Lower lobe of right lung (tissue), 2 donors: ENCODE data around the gene BCKDK. TPM values are rescaled to one million over a fixed set of nuclear protein-coding genes. Genes with fewer than 3 reads are reported as not detected.
"Not testable (repeated sequence)": the region's sequence is repeated elsewhere in the genome, so short reads cannot be mapped to it uniquely, and the experiment has no call there.

Source experiments
- ATAC-seq, 2 donors: fragments of 200-7000 bp; cut with Tn5 transposase; one replicate each; pipeline ENCODE4 v1.9.1; 2020 to 2022; ENCODE audit warnings: mild to moderate bottlenecking in 2 of 2, moderate library complexity in 2 of 2
- DNase-seq: peaks from one replicate; pipeline ENCODE4 v3.0.0-alpha.2; 2020
- H3K27ac ChIP-seq: fragments of 200-600 bp; one replicate; pipeline ENCODE4 v1.8.0; 2022
- H3K27me3 ChIP-seq: fragments of 200-600 bp; one replicate; pipeline ENCODE4 v1.8.0; 2022; ENCODE audit warnings: low read depth
- H3K36me3 ChIP-seq: fragments of 200-600 bp; one replicate; pipeline ENCODE4 v1.8.0; 2022; ENCODE audit warnings: mild to moderate bottlenecking
- H3K4me1 ChIP-seq: fragments of 200-600 bp; one replicate; pipeline ENCODE4 v1.8.0; 2022
- H3K4me3 ChIP-seq: fragments of 200-600 bp; one replicate; pipeline ENCODE4 v1.8.0; 2022; ENCODE audit warnings: mild to moderate bottlenecking
- H3K9me3 ChIP-seq: fragments of 200-600 bp; one replicate; pipeline ENCODE4 v1.8.0; 2022
- CTCF ChIP-seq: fragments of 200-600 bp; IDR thresholded peaks from one replicate; pipeline ENCODE4 v1.8.0; 2022; ENCODE audit warnings: antibody characterized with exemption, mild to moderate bottlenecking
- intact Hi-C: fragments of 100-400 bp; cut with DNase I; formaldehyde crosslinking; loops from one replicate; pipeline ENCODE4 v1.11.0; 2022
- total RNA-seq: library from RNA; stranded (reverse); fragmentation: NEBNext Ultra II Directional; extraction: Animal tissue kit (Norgen Biotek cat#: 25700); gene quantifications from one replicate; pipeline ENCODE4 v1.2.1, GENCODE V29; 2021
- donor health status: DM: no; HTN: yes; CAD: no; lungs with severe emphysema.

The BCKDK gene
- total RNA-seq, 1 donor from 2014 or later, result 37.6 TPM

GRCh38 chr16:31093132-31093703 lies 15.0 kb upstream of the BCKDK start:
- Histone ChIP-seq H3K4me3 (peak overlapping the region; percentile 93), H3K27ac (no peak overlapping the region), H3K36me3 (peaks cover 30% of the 10 kb centered on the region), H3K9me3 (no peaks in the 10 kb centered on the region), H3K27me3 (no peaks in the 10 kb centered on the region), H3K4me1 (peaks cover 25% of the 10 kb centered on the region)
- DNase-seq (no peak), ATAC-seq (no peak)
- intact Hi-C loops, result no loop called here
- TF ChIP-seq CTCF, result no peak

- H3K27me3 ChIP-seq, result no peaks in the 10 kb centered on the region
- intact Hi-C loops, result no loop called here
- H3K4me3 ChIP-seq, result peak overlapping the region; percentile 93
- ATAC-seq (peak; percentile 10 to 45), DNase-seq (no peak)
- H3K4me1 ChIP-seq, result peaks cover 25% of the 10 kb centered on the region
- no peak for TF ChIP-seq CTCF
- H3K9me3 ChIP-seq, result no peaks in the 10 kb centered on the region
- H3K27ac ChIP-seq, result peak overlapping the region; percentile 89
- H3K36me3 ChIP-seq, result peaks cover 24% of the 10 kb centered on the region
These were observed 14.1 kb upstream of the BCKDK start for GRCh38 chr16:31094088-31094423.

- TF ChIP-seq CTCF, result no peak
- ATAC-seq (peak; percentile 96 to 97), DNase-seq (peak; percentile 97)
- H3K27ac ChIP-seq, result peak within 1 kb of the TSS; percentile 89
- intact Hi-C loops, result no loop called here
- peaks cover 25% of the 10 kb centered on the region for H3K4me1 ChIP-seq
- H3K4me3 ChIP-seq, result peak within 1 kb of the TSS; percentile 93
- H3K27me3 ChIP-seq, result no peaks in the 10 kb centered on the region
- H3K9me3 ChIP-seq, result no peaks in the 10 kb centered on the region
- H3K36me3 ChIP-seq, result peaks cover 19% of the 10 kb centered on the region
These were observed 13.6 kb upstream of the BCKDK start, which contains the start of gene VKORC1 for GRCh38 chr16:31094424-31095120. Gene VKORC1, minus strand, starts transcription at chr16:31094797. Its CDS starts 68 bp downstream, at chr16:31094729.

DNA sequence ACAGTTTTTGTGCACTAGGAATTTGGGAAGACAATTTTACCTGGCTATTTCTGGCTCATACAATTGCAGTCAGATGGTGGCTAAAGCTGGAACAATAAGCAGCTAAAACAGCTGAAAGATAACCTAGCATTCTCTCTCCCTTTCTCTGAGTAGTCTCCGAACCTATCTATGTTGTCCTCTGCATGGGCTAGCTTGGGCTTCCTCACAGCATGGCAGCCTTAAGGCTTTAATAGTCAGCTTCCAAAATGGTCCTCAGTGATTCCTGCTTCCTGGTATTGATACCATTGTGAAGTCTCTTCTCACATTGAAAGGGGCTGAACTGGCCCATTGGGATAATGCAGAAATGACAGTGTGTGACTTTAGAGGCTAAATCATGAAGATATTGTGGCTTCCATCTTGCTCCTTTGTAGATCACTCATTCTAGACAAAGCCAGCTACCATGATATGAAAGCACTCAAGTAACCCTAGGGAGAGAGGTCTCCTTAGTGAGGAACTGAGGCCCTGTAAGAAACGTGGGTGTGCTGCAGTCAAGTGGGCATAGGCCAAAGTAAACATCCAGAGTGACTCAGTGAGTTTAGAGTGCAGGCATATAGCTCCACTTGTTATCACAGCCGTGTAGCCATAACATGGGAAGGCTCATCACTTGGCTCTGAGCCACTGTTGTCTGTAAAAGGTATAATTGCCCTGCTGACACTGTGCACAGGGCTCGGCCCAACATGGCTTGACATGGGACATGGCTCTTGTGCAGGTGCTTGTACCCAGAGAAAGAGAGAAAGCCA lies 8.1 kb upstream of the BCKDK start:
- no peak for ATAC-seq
- H3K9me3 ChIP-seq, result no peaks in the 10 kb centered on the region
- no peak overlapping the region for H3K27ac ChIP-seq
- TF ChIP-seq CTCF, result no peak
- no peak overlapping the region for H3K4me3 ChIP-seq
- DNase-seq, result no peak
- no peaks in the 10 kb centered on the region for H3K36me3 ChIP-seq
- intact Hi-C loops, result no loop called here
- no peaks in the 10 kb centered on the region for H3K27me3 ChIP-seq
- peaks cover 12% of the 10 kb centered on the region for H3K4me1 ChIP-seq

DNA sequence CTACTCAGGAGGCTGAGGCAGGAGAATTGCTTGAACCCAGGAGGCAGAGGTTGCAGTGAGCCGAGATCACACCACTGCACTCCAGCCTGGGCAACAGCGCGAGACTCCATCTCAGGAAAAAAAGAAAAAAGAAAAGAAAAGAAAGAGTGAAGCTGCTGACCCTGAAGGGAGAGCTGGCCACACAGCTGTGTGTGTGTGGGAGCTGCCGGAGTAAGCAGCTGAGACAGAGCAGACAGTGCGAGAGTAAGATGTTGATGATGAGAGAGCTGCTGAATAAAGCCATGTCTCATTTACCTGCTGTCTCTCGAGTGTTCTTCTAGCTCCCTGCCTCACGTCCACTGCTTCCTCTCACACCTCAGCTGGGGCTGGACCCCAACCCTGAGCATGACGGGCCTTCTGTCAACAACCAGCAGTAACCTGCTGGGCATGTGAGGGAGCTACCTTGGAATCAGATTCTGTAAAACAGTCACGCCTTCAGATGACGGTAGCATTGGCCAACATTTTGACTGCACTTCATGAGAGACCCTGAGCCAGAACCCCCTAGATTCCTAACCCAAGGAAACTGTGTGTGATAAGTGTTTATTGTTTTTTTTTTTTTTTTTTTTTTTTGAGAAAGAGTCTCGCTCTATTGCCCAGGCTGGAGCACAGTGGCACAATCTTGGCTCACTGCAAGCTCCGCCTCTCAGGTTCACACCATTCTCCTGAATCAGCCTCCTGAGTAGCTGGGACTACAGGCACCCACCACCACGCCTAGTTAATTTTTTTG lies 7.1 kb upstream of the BCKDK start:
- H3K4me1 ChIP-seq, H3K27me3 ChIP-seq, intact Hi-C loops, ATAC-seq, H3K27ac ChIP-seq, H3K9me3 ChIP-seq, DNase-seq, H3K4me3 ChIP-seq, H3K36me3 ChIP-seq: not testable (repeated sequence)
